Measurements from ENCODE around the gene POLR1E. TPM values are rescaled to one million over a fixed set of nuclear protein-coding genes. Genes with fewer than 3 reads are reported as not detected.

POLR1E gene
- total and polyA plus RNA-seq, 10 of the 15 experiments (the other 5 are each of a cell fraction or from before 2014, with no cell fraction given): 13.7 to 71.3 (median 50.4) TPM

DNA sequence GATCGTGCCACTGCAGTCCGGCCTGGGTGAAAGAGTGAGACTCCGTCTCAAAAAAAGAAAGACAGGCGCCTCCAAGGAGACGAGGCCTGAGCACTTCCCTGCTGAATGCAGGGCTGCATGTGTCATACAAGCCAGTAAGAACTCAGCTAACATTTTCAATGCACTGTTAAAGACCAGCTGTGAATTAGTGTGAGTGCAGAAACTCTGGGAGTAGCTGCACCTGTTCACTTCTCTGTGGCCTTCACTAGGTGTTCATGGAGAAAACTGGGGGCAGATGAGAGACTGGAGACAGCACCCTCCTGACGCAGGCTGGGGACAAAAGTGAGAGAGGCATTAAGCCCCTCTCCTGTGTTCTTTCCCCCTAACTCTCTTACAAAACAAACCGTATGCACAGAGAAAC is 48.7 kb downstream of the POLR1E start:
- H3K4me2 ChIP-seq (ENCODE audit: control insufficient read depth, insufficient read depth): no peak overlapping the region
- WGBS (ENCODE audit: insufficient coverage, insufficient replicate concordance, low lambda C conversion rate, missing lambda C conversion rate): 99% methylated on average over 7 of the region's 7 CpGs
- peaks cover 15% of the 10 kb centered on the region for H3K4me1 ChIP-seq (ENCODE audit: control insufficient read depth, insufficient read depth, low read length)
- no peak for DNase-seq (ENCODE audit: low read depth, low spot score)
- H3K9ac ChIP-seq (ENCODE audit: control insufficient read depth, insufficient read depth, low read length): no peak overlapping the region
- H3K27ac ChIP-seq (ENCODE audit: control insufficient read depth, insufficient read depth): no peak overlapping the region
- no peak for ATAC-seq
- RAD21 ChIA-PET (ENCODE audit: unreplicated experiment): no interaction called here
- TF ChIP-seq MYB (IDR thresholded peaks at IDR 0.05; ENCODE audit: borderline replicate concordance, low read depth, low read length) (no peak), CUX1 (IDR thresholded peaks at IDR 0.05; ENCODE audit: insufficient replicate concordance, low read depth, low read length) (no peak), ZNF217 (IDR thresholded peaks at IDR 0.05) (no peak), EGR1 (IDR thresholded peaks at IDR 0.05; ENCODE audit: borderline replicate concordance in 1 of 2, low read depth in 2 of 2, low read length in 2 of 2) (no peak), POLR2AphosphoS2 (IDR thresholded peaks at IDR 0.05; ENCODE audit: low read depth, low read length) (no peak), MTA3 (IDR thresholded peaks at IDR 0.05; ENCODE audit: borderline replicate concordance, low read length) (no peak), EP300 (IDR thresholded peaks at IDR 0.05; ENCODE audit: borderline replicate concordance in 1 of 2, control insufficient read depth in 1 of 2, low read depth in 2 of 2, low read length in 2 of 2) (no peak), MXI1 (IDR thresholded peaks at IDR 0.05; ENCODE audit: low read depth, low read length) (no peak), NFYB (IDR thresholded peaks at IDR 0.05; ENCODE audit: insufficient read depth, low read depth, low read length) (no peak), BMI1 (IDR thresholded peaks at IDR 0.05; ENCODE audit: borderline replicate concordance) (no peak), BCL11A (IDR thresholded peaks at IDR 0.05; ENCODE audit: low read depth, low read length) (no peak), KAT2A (conservative IDR thresholded peaks at IDR 0.05; ENCODE audit: control insufficient read depth, low read depth, low read length) (no peak)
- TF ChIP-seq, protein P1, sequence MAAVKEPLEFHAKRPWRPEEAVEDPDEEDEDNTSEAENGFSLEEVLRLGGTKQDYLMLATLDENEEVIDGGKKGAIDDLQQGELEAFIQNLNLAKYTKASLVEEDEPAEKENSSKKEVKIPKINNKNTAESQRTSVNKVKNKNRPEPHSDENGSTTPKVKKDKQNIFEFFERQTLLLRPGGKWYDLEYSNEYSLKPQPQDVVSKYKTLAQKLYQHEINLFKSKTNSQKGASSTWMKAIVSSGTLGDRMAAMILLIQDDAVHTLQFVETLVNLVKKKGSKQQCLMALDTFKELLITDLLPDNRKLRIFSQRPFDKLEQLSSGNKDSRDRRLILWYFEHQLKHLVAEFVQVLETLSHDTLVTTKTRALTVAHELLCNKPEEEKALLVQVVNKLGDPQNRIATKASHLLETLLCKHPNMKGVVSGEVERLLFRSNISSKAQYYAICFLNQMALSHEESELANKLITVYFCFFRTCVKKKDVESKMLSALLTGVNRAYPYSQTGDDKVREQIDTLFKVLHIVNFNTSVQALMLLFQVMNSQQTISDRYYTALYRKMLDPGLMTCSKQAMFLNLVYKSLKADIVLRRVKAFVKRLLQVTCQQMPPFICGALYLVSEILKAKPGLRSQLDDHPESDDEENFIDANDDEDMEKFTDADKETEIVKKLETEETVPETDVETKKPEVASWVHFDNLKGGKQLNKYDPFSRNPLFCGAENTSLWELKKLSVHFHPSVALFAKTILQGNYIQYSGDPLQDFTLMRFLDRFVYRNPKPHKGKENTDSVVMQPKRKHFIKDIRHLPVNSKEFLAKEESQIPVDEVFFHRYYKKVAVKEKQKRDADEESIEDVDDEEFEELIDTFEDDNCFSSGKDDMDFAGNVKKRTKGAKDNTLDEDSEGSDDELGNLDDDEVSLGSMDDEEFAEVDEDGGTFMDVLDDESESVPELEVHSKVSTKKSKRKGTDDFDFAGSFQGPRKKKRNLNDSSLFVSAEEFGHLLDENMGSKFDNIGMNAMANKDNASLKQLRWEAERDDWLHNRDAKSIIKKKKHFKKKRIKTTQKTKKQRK (IDR thresholded peaks at IDR 0.05; ENCODE audit: low read depth, low read length): no peak
- TF ChIP-seq, protein P2, sequence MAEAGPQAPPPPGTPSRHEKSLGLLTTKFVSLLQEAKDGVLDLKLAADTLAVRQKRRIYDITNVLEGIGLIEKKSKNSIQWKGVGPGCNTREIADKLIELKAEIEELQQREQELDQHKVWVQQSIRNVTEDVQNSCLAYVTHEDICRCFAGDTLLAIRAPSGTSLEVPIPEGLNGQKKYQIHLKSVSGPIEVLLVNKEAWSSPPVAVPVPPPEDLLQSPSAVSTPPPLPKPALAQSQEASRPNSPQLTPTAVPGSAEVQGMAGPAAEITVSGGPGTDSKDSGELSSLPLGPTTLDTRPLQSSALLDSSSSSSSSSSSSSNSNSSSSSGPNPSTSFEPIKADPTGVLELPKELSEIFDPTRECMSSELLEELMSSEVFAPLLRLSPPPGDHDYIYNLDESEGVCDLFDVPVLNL (IDR thresholded peaks at IDR 0.05; ENCODE audit: low read depth, low read length): no peak
- no peaks in the 10 kb centered on the region for H3K9me3 ChIP-seq (replicated peaks; ENCODE audit: control insufficient read depth, insufficient read depth, low read length)
- CTCF ChIA-PET: interaction anchor here (0.6 kb wide), 1 partner anchor 21 kb away, joined by 3 read pairs; no protein-coding TSS in a partner anchor
- no TSS peak for BruUV-seq (replicated peaks)
- SMC1A ChIA-PET (ENCODE audit: uncharacterized antibody, unreplicated experiment): interaction anchor here (1.5 kb wide), 1 partner anchor 25 kb away, joined by 4 read pairs; no protein-coding TSS in a partner anchor
- H3K27me3 ChIP-seq (replicated peaks in 1 of 2; ENCODE audit: control insufficient read depth in 2 of 2, insufficient read depth in 2 of 2, low read length in 1 of 2): no peaks in the 10 kb centered on the region
- no peaks in the 10 kb centered on the region for H4K20me1 ChIP-seq (ENCODE audit: control insufficient read depth, insufficient read depth)
- no peak overlapping the region for H2AFZ ChIP-seq (ENCODE audit: control insufficient read depth, low read depth, low read length)
- no peak overlapping the region for H3K4me3 ChIP-seq
- in situ Hi-C loops (cut with MboI): no loop called here
- no peak for FAIRE-seq
- H3K79me2 ChIP-seq (ENCODE audit: control insufficient read depth, insufficient read depth, low read length): no peaks in the 10 kb centered on the region
- intact Hi-C loops (cut with micrococcal nuclease; ENCODE audit: unreplicated experiment): loop anchor here (5.0 kb wide), 2 partner anchors 33 to 58 kb away; partner anchors contain the start of gene TOMM5
- H3K36me3 ChIP-seq (ENCODE audit: control insufficient read depth in 2 of 2, insufficient read depth in 2 of 2, low read length in 1 of 2): peaks cover 0 to 3% of the 10 kb centered on the region in 2 experiments; a peak in 3 of 4 replicates
- POLR2A ChIA-PET: no interaction called here

Measured in GM12878 (cell line).